Ovary (tissue), 9 donors: ENCODE results near the gene MACROH2A2. TPM values are rescaled to one million over a fixed set of nuclear protein-coding genes. Genes with fewer than 3 reads are reported as not detected.

Source experiments
- DNase-seq, 5 donors: peaks; one replicate each; pipeline ENCODE4 v3.0.0-alpha.2; 2019 to 2020
- H3K27ac ChIP-seq, 2 donors: fragments of 200-600 bp; one replicate each; pipeline versions ENCODE4 v1.5.1 to v1.8.0; 2019 to 2022
- H3K27me3 ChIP-seq: fragments of 200-600 bp; one replicate; pipeline ENCODE4 v1.8.0; 2022
- H3K36me3 ChIP-seq: fragments of 200-600 bp; sonication (generic); one replicate; pipeline ENCODE4 v1.5.1; 2019
- H3K4me1 ChIP-seq: one replicate; pipeline ENCODE4 v1.8.1; 2013; ENCODE audit warnings: mild to moderate bottlenecking, moderate library complexity; ENCODE audit not compliant: insufficient read depth
- H3K4me3 ChIP-seq: fragments of 200-600 bp; sonication (generic); one replicate; pipeline ENCODE4 v1.5.1; 2017
- H3K9me3 ChIP-seq, 2 donors: fragments of 200-600 bp in 1 of 2; sonication (generic) in 1 of 2; one replicate each; pipeline versions ENCODE4 v1.5.1 to v1.8.1; 2013 to 2019; ENCODE audit warnings: mild to moderate bottlenecking in 1 of 2, moderate library complexity in 1 of 2
- CTCF ChIP-seq, 3 donors: fragments of 450-650 bp in 2 of 3; fragments of 200-600 bp in 1 of 3; IDR thresholded peaks; one replicate each; pipeline versions ENCODE4 v1.5.1 to v1.8.0; 2016 to 2022; ENCODE audit warnings: antibody characterized with exemption in 3 of 3, mild to moderate bottlenecking in 1 of 3
- EP300 ChIP-seq: sonication (generic); formaldehyde crosslinking; IDR thresholded peaks from one replicate; pipeline ENCODE4 v1.6.1; 2017; ENCODE audit warnings: antibody characterized with exemption
- POLR2A ChIP-seq: fragments of 450-650 bp; IDR thresholded peaks from one replicate; pipeline ENCODE4 v1.6.1; 2017; ENCODE audit warnings: antibody characterized with exemption, mild to moderate bottlenecking, moderate library complexity
- WGBS, 3 donors: extraction: QIAGEN DNeasy Blood & Tissue Kit in 1 of 3; methylation state at CpG; one replicate each; pipeline versions ENCODE4 v1.1.5 to v1.1.7; 2013 to 2017; 5-methylcytosine and 5-hydroxymethylcytosine counted together
- intact Hi-C, 4 donors: fragments of 100-400 bp; cut with DNase I; formaldehyde crosslinking; loops; one replicate each; pipeline versions ENCODE4 v1.11.0 to v1.15.1; 2022 to 2023
- polyA plus RNA-seq, 2 donors: library from polyadenylated mRNA; stranded (reverse); fragments of 200-250 nt in 1 of 2; fragments of 350-450 nt in 1 of 2; fragmentation: Illumina TruSeq in 1 of 2; extraction: RNeasy Lipid Tissue Mini Kit (QIAGEN cat#74804) in 1 of 2; gene quantifications; one replicate each; pipeline ENCODE4 v1.2.3, GENCODE V29; 2013 to 2014
- total RNA-seq, 7 donors: library from RNA; depleted of rRNA in 2 of 7; stranded (reverse); fragments of >200 nt in 2 of 7; fragmentation: NEBNext Ultra II Directional in 3 of 7; extraction: Animal tissue kit (Norgen Biotek cat#: 25700) in 3 of 7; gene quantifications; one replicate each; pipeline versions ENCODE4 v1.1.0 to v1.2.4, GENCODE V29; 2016 to 2023
- donor health status: DM: no; HTN: no; CAD: no; lungs with moderate emphysema.
- donor health status: DM: no; HTN: no; CAD: no.
- donor health status: Bipolar disorder and iron deficiency.
- donor health status: DM: yes; HTN: yes; CAD: no.
- donor health status: DM: no; HTN: no; CAD: no.
- donor health status: DM: yes; HTN: yes; CAD: no.

MACROH2A2 gene
- total and polyA plus RNA-seq, 9 donors: 6.3 to 24.6 (median 19.3) TPM

- no peak overlapping the region for H3K4me3 ChIP-seq
- intact Hi-C loops: no loop called here
- TF ChIP-seq POLR2A: no peak
- no peak for TF ChIP-seq CTCF (IDR thresholded peaks at IDR 0.05)
- no peak for TF ChIP-seq EP300
- DNase-seq: no peak
- no peaks in the 10 kb centered on the region for H3K27me3 ChIP-seq
- WGBS, 3 donors: 53 to 72% (median 71%) methylated on average over 2 of the region's 2 CpGs
- no peaks in the 10 kb centered on the region for H3K9me3 ChIP-seq
- no peaks in the 10 kb centered on the region for H3K4me1 ChIP-seq
- H3K27ac ChIP-seq: no peak overlapping the region
- H3K36me3 ChIP-seq: no peaks in the 10 kb centered on the region
Observed at GRCh38 chr10:70060389-70060788, 7.7 kb downstream of the MACROH2A2 start.

GRCh38 chr10:70063418-70064098, 10.9 kb downstream of the MACROH2A2 start:
- no peaks in the 10 kb centered on the region for H3K27me3 ChIP-seq
- no peaks in the 10 kb centered on the region for H3K4me1 ChIP-seq
- H3K9me3 ChIP-seq: no peaks in the 10 kb centered on the region
- no peak overlapping the region for H3K27ac ChIP-seq
- TF ChIP-seq CTCF (IDR thresholded peaks at IDR 0.05): no peak
- TF ChIP-seq EP300: no peak
- TF ChIP-seq POLR2A: no peak
- no peaks in the 10 kb centered on the region for H3K36me3 ChIP-seq
- H3K4me3 ChIP-seq: no peak overlapping the region
- intact Hi-C loops: no loop called here
- 75 to 89% (median 83%) methylated on average over 10 of the region's 10 CpGs for WGBS, 3 donors
- no peak for DNase-seq

- Histone ChIP-seq H3K36me3 (no peaks in the 10 kb centered on the region), H3K9me3 (no peaks in the 10 kb centered on the region), H3K27me3 (no peaks in the 10 kb centered on the region), H3K4me1 (no peaks in the 10 kb centered on the region), H3K27ac (no peak overlapping the region), H3K4me3 (no peak overlapping the region)
- DNase-seq: no peak
- TF ChIP-seq POLR2A (no peak), EP300 (no peak), CTCF (IDR thresholded peaks at IDR 0.05) (no peak)
- intact Hi-C loops: no loop called here
- WGBS, 3 donors: 82 to 87% (median 84%) methylated on average over 4 of the region's 4 CpGs
Observed at GRCh38 chr10:70064486-70064885, 11.8 kb downstream of the MACROH2A2 start.

- Histone ChIP-seq H3K4me3 (no peak overlapping the region), H3K27ac (no peak overlapping the region), H3K9me3 (no peaks in the 10 kb centered on the region), H3K36me3 (no peaks in the 10 kb centered on the region), H3K4me1 (no peaks in the 10 kb centered on the region), H3K27me3 (no peaks in the 10 kb centered on the region)
- 87 to 90% (median 89%) methylated on average over 3 of the region's 3 CpGs for WGBS, 3 donors
- TF ChIP-seq CTCF (IDR thresholded peaks at IDR 0.05): no peak
- TF ChIP-seq EP300: no peak
- TF ChIP-seq POLR2A: no peak
- intact Hi-C loops: no loop called here
- DNase-seq: no peak
Observed at GRCh38 chr10:70066190-70066589, 13.5 kb downstream of the MACROH2A2 start.
